CD4-positive, alpha-beta T cell treated with Interleukin-6 for 4 hours (primary cell): ENCODE measurements around the gene MPRIP.
A peak's percentile ranks its signal among the peaks of the same experiment; 100 is the strongest.
"Not testable (repeated sequence)": the region's sequence is repeated elsewhere in the genome, so short reads cannot be mapped to it uniquely, and the experiment has no call there.

Experiments
- DNase-seq: peaks from one replicate; pipeline ENCODE4 v3.0.0-alpha.2; 2020; ENCODE audit warnings: mixed read lengths

Gene MPRIP

GRCh38 chr17:17130077-17130844 lies 88.0 kb downstream of the MPRIP start:
- no peak for DNase-seq

GRCh38 chr17:17131839-17132238 lies 89.6 kb downstream of the MPRIP start:
- no peak for DNase-seq

- no peak for DNase-seq
Measured at GRCh38 chr17:17132746-17133145, 90.5 kb downstream of the MPRIP start.

GRCh38 chr17:17134051-17134956 lies 92.0 kb downstream of the MPRIP start:
- no peak for DNase-seq

GRCh38 chr17:17134957-17135333 lies 92.7 kb downstream of the MPRIP start:
- DNase-seq: no peak

GRCh38 chr17:17136221-17136620 lies 94.0 kb downstream of the MPRIP start:
- DNase-seq: not testable (repeated sequence)

GRCh38 chr17:17137731-17138585 lies 95.7 kb downstream of the MPRIP start:
- DNase-seq: no peak

- no peak for DNase-seq
Measured at GRCh38 chr17:17139972-17140589, 97.8 kb downstream of the MPRIP start.

GRCh38 chr17:17140590-17140980 lies 98.3 kb downstream of the MPRIP start:
- no peak for DNase-seq

- DNase-seq: no peak
Measured at GRCh38 chr17:17141279-17141678, 99.0 kb downstream of the MPRIP start.

GRCh38 chr17:17141860-17142552 lies 99.7 kb downstream of the MPRIP start:
- peak; percentile 64 for DNase-seq

- DNase-seq: no peak
Measured at GRCh38 chr17:17142556-17142955, 100.3 kb downstream of the MPRIP start.

- DNase-seq: no peak
Measured at GRCh38 chr17:17143501-17143900, 101.2 kb downstream of the MPRIP start.

GRCh38 chr17:17144061-17144460 lies 101.8 kb downstream of the MPRIP start:
- DNase-seq: no peak

GRCh38 chr17:17144916-17145665 lies 102.8 kb downstream of the MPRIP start:
- DNase-seq: no peak

- DNase-seq: peak; percentile 41
Measured at GRCh38 chr17:17146786-17147406, 104.6 kb downstream of the MPRIP start.

- no peak for DNase-seq
Measured at GRCh38 chr17:17147821-17148220, 105.6 kb downstream of the MPRIP start.

GRCh38 chr17:17149520-17150447 lies 107.5 kb downstream of the MPRIP start:
- no peak for DNase-seq

- DNase-seq: no peak
Measured at GRCh38 chr17:17150448-17150800, 108.2 kb downstream of the MPRIP start.

- DNase-seq: no peak
Measured at GRCh38 chr17:17151055-17151454, 108.8 kb downstream of the MPRIP start.
